ENCODE data around the gene RPSA. TPM values are rescaled to one million over a fixed set of nuclear protein-coding genes. Genes with fewer than 3 reads are reported as not detected.

Gene RPSA
- total and polyA plus RNA-seq, 2 of the 4 experiments (the other 2 are of a cell fraction): 1,415 to 2,710 TPM

DNA sequence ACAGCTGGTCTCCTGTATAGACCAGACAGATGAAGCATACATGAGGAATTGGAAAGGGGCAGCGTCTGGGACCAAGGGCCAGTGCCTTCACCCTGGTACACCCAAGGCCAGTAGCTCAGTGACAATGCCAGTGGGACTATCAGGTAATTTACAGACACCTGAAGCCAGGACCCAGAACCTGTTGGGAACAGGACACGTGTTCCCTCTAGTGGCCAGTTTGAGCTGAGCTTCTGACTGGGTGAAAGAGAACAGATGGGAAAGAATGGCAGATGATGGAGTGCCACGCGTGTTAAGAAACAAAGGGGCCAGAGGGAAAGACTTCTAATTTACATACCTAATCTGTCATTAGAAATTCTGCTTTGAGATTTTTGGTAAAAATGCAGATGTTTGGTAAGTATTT is 28.4 kb upstream of the RPSA start:
- ATAC-seq (ENCODE audit: low read depth): peak; percentile 44; the same call in 1 of the 2 replicates
- Histone ChIP-seq H3K9ac (ENCODE audit: low read depth, low read length) (no peak overlapping the region), H2BK5ac (ENCODE audit: low read depth, low read length, poor library complexity, severe bottlenecking) (no peak overlapping the region), H3K4me2 (ENCODE audit: low read depth, low read length) (no peak overlapping the region), H3K4me1 (ENCODE audit: control insufficient read depth, insufficient read depth, low read length) (peaks cover 2% of the 10 kb centered on the region; the same call in 1 of the 2 replicates), H2AK9ac (replicated peaks; ENCODE audit: low read depth, low read length, poor library complexity) (no peak overlapping the region), H3K79me1 (ENCODE audit: low read depth in 1 of 2, low read length in 2 of 2) (peaks cover 0 to 6% of the 10 kb centered on the region in 2 experiments; a peak in 1 of 4 replicates), H2BK15ac (ENCODE audit: low read depth, low read length) (no peak overlapping the region), H4K5ac (ENCODE audit: low read depth, low read length) (no peak overlapping the region), H2BK20ac (ENCODE audit: low read depth, low read length) (no peak overlapping the region), H3K14ac (replicated peaks; ENCODE audit: low read depth, low read length) (no peak overlapping the region), H3K27ac (ENCODE audit: insufficient read depth, low read length) (no peak overlapping the region), H2AFZ (replicated peaks; ENCODE audit: low read length, poor library complexity) (no peak overlapping the region), H3K18ac (ENCODE audit: low read depth, low read length) (no peak overlapping the region), H4K8ac (ENCODE audit: low read depth in 2 of 2, low read length in 2 of 2) (no peak overlapping the region), H3K9me3 (ENCODE audit: control insufficient read depth, insufficient read depth, low read length) (no peaks in the 10 kb centered on the region), H3K56ac (ENCODE audit: extremely low read depth, insufficient read depth, low read length) (no peak overlapping the region), H3K36me3 (ENCODE audit: control insufficient read depth, insufficient read depth, low read length) (no peaks in the 10 kb centered on the region), H2AK5ac (ENCODE audit: low read depth, low read length) (no peak overlapping the region), H3K23ac (ENCODE audit: low read depth, low read length) (no peak overlapping the region), H3K27me3 (ENCODE audit: control insufficient read depth, insufficient read depth, low read length) (peaks cover 3% of the 10 kb centered on the region; the same call in 1 of the 2 replicates), H3K9me1 (ENCODE audit: insufficient read depth, low read length) (no peaks in the 10 kb centered on the region), H3K4ac (ENCODE audit: low read depth, low read length) (no peak overlapping the region), H2BK120ac (ENCODE audit: low read depth, low read length) (no peak overlapping the region), H4K91ac (ENCODE audit: insufficient read depth, low read depth, low read length) (no peak overlapping the region), H4K20me1 (ENCODE audit: insufficient read depth, low read length) (no peaks in the 10 kb centered on the region), H3K4me3 (ENCODE audit: insufficient read depth, low read depth, low read length) (no peak overlapping the region)
- ChIA-PET POLR2A (ENCODE audit: unreplicated experiment) (no interaction called here), CTCF (no interaction called here)
- DNase-seq: peak; percentile 18
- WGBS, 2 experiments (ENCODE audit: extremely low coverage in 2 of 2, insufficient read length in 1 of 2): no CpG with 5 or more reads among the region's 4 CpGs
- TF ChIP-seq, protein P1, sequence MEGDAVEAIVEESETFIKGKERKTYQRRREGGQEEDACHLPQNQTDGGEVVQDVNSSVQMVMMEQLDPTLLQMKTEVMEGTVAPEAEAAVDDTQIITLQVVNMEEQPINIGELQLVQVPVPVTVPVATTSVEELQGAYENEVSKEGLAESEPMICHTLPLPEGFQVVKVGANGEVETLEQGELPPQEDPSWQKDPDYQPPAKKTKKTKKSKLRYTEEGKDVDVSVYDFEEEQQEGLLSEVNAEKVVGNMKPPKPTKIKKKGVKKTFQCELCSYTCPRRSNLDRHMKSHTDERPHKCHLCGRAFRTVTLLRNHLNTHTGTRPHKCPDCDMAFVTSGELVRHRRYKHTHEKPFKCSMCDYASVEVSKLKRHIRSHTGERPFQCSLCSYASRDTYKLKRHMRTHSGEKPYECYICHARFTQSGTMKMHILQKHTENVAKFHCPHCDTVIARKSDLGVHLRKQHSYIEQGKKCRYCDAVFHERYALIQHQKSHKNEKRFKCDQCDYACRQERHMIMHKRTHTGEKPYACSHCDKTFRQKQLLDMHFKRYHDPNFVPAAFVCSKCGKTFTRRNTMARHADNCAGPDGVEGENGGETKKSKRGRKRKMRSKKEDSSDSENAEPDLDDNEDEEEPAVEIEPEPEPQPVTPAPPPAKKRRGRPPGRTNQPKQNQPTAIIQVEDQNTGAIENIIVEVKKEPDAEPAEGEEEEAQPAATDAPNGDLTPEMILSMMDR (conservative IDR thresholded peaks at IDR 0.05; ENCODE audit: low read depth, low read length): peak; percentile 44
- TF ChIP-seq NFE2L2 (IDR thresholded peaks at IDR 0.05; ENCODE audit: low read depth, low read length) (no peak), RAD21 (IDR thresholded peaks at IDR 0.05; ENCODE audit: low read length) (peak; percentile 26; the same call in 1 of the 2 replicates)
- TF ChIP-seq, protein P2, sequence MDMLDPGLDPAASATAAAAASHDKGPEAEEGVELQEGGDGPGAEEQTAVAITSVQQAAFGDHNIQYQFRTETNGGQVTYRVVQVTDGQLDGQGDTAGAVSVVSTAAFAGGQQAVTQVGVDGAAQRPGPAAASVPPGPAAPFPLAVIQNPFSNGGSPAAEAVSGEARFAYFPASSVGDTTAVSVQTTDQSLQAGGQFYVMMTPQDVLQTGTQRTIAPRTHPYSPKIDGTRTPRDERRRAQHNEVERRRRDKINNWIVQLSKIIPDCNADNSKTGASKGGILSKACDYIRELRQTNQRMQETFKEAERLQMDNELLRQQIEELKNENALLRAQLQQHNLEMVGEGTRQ (IDR thresholded peaks at IDR 0.05; ENCODE audit: low read depth, low read length): 0 out of 2 replicates have a peak, but pooled peaks have one; percentile 14
- in situ Hi-C loops (cut with MboI; ENCODE audit: low sequenced_read_pairs): no loop called here
- no TSS peak for BruUV-seq (replicated peaks)
- intact Hi-C loops (cut with micrococcal nuclease): no loop called here
- dilution Hi-C loops (cut with HindIII; ENCODE audit: low sequenced_read_pairs, unreplicated experiment): no loop called here
